Muscle of leg (tissue), 11 donors: ENCODE results near the gene SREBF1. TPM values are rescaled to one million over a fixed set of nuclear protein-coding genes. Genes with fewer than 3 reads are reported as not detected.

ENCODE experiments used
- DNase-seq: peaks from one replicate; pipeline ENCODE4 v3.0.0; 2013
- H3K27ac ChIP-seq: one replicate; pipeline ENCODE4 v1.5.1; 2013; ENCODE audit warnings: mild to moderate bottlenecking, low read length, control low read depth
- H3K27me3 ChIP-seq: one replicate; pipeline ENCODE4 v1.6.1; 2013; ENCODE audit warnings: low read length; ENCODE audit not compliant: control insufficient read depth, insufficient read depth
- H3K36me3 ChIP-seq: one replicate; pipeline ENCODE4 v1.6.1; 2013; ENCODE audit warnings: low read length; ENCODE audit not compliant: control insufficient read depth, insufficient read depth
- H3K4me1 ChIP-seq: one replicate; pipeline ENCODE4 v1.6.1; 2013; ENCODE audit warnings: low read length; ENCODE audit not compliant: control insufficient read depth, insufficient read depth
- H3K4me3 ChIP-seq: one replicate; pipeline ENCODE4 v1.5.1; 2013; ENCODE audit warnings: low read length, control low read depth
- H3K9me3 ChIP-seq: replicated peaks from 2 replicates; pipeline ENCODE4 v1.6.1; 2013; ENCODE audit warnings: low read depth, low read length; ENCODE audit not compliant: control insufficient read depth
- WGBS: methylation state at CpG from one replicate; pipeline ENCODE4 v1.1.5; 2013; ENCODE audit warnings: missing lambda C conversion rate; ENCODE audit not compliant: insufficient coverage; 5-methylcytosine and 5-hydroxymethylcytosine counted together
- polyA plus RNA-seq, 8 donors: library from polyadenylated mRNA; unstranded; fragments of 120-200 nt; gene quantifications; one replicate each; pipeline versions ENCODE4 v1.2.1 to v1.2.3, GENCODE V29; 2013; ENCODE audit warnings: inconsistent platforms in 1 of 8, low replicate concordance in 1 of 8; ENCODE audit not compliant: insufficient read length in 8 of 8, insufficient read depth in 1 of 8
- total RNA-seq: library from RNA; stranded (reverse); fragments of 120-200 nt; gene quantifications from one replicate; pipeline ENCODE4 v1.2.4, GENCODE V29; 2013

The SREBF1 gene
- total and polyA plus RNA-seq, 9 donors, result 16.1 to 48.7 (median 33.4) TPM

DNA sequence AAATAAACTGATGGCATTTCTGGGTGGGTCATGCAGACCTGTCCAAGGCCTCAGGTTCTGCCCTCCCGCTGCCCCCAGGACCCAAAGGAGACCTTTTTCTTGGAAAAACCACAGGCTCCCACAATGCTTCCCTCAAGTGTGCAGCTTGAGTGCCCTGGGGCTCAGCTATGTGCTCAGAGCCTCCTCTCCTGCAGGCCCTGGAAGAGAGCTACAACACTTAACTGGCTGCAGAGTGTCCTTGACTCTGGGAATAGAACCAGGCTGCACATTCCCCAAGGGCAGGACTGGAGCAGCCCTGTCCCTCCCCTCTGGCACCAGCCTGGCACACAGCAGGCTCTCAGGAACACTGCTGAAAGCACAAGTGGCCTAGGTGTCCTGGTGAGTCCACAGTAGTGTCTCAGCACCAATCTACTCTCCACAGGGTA, 4.8 kb upstream of the SREBF1 start:
- Histone ChIP-seq H3K27ac (peak overlapping the region; percentile 99), H3K4me3 (no peak overlapping the region), H3K36me3 (peaks cover 9% of the 10 kb centered on the region), H3K4me1 (peaks cover 70% of the 10 kb centered on the region), H3K9me3 (no peaks in the 10 kb centered on the region), H3K27me3 (no peaks in the 10 kb centered on the region)
- peak; percentile 48 for DNase-seq
- WGBS, result 88% methylated on average over 1 of the region's 1 CpG

DNA sequence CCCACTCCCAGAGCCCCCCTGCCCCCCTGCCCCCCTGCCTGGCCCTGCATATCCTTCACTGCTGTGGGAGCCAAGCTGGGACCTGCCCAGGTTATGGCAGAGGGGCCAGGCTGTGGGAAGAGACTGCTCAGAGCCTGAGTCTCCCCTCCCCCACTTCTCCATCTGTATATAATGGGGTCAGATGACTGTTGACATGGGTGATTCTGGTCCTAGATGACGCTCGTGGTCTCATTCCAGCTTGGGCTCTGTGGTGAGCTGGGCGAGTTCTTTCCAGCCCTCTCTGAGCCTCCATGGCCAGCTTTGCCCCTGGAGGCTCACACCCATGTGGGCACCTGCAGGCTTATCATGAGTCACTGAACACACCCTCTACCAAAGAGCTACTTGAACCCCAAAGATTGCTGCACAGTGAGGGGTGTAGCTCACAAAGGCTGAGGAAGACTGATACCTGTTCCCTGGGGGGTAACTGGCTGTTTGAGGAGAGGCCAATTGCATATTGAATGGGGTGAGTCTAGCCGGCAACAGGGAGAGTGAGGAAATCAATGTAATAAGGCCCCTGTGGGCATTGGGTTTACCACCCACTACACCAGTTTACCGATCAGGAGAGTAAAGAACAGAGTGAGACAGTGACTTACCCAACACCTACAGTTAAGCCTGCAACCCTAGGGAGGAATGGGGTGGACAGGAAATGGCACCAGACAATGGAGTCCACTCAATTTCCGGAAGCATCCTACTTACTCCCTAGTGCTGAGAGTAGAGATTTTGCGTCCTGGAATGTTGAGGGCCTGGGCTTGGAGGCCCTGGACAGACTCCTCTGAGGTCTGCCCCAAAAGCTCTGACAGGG, 4.2 kb upstream of the SREBF1 start:
- peak overlapping the region; percentile 54 for H3K4me3 ChIP-seq
- peak; percentile 71 for DNase-seq
- H3K27ac ChIP-seq, result peak overlapping the region; percentile 99
- H3K27me3 ChIP-seq, result no peaks in the 10 kb centered on the region
- H3K36me3 ChIP-seq, result peaks cover 4% of the 10 kb centered on the region
- 40% methylated on average over 1 of the region's 7 CpGs for WGBS
- peaks cover 71% of the 10 kb centered on the region for H3K4me1 ChIP-seq
- no peaks in the 10 kb centered on the region for H3K9me3 ChIP-seq

- Histone ChIP-seq H3K9me3 (no peaks in the 10 kb centered on the region), H3K4me3 (peak overlapping the region; percentile 54), H3K36me3 (no peaks in the 10 kb centered on the region), H3K27me3 (no peaks in the 10 kb centered on the region), H3K4me1 (peaks cover 76% of the 10 kb centered on the region), H3K27ac (peak overlapping the region; percentile 99)
- peak; percentile 89 for DNase-seq
- 2% methylated on average over 69 of the region's 71 CpGs for WGBS
These were observed 3.3 kb upstream of the SREBF1 start for GRCh38 chr17:17839791-17840707.

DNA sequence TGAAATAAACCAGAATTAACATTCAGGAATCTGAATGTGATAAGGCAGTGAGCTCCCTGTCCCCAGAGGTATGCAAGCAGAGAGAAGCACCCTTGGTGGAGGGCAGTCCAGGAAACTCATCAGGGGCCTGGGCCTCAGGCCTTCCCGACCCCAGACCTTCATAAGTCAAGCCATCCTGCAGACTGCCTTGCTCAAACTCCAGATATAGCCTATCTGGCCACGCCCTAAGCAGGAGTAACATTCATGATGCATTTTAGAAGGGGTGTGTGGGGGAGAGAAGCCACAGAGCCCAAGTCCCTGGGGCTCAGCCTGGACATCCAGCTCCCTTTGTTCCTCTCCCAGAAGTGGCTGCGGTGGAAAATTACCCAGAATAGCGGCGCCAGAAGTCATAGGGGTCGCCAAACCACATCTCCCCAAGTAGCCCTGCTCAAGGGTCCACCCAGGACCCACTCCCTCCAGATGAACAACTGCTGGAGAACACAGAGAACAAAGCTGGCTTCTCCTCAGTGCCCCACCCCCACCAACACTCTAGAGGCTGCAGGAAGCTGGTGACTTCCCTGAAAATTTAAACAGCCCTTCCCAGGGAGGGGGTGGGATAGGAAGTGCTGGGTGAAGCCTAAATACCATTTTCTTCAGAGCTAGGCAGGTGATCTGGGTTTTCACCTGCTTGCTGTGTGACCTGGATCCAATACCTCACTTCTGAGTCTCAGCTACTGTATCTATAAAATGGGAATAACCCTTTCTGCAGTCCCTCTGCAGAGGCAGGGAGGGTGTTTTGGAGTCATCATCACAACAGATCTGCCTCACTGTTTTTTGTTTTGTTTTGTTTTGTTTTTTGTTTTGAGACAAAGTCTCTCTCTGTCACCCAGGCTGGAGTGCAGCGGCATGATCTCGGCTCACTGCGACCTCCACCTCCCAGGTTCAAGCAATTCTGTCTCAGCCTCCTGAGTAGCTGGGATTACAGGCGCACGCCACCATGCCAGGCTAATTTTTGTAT, 1.5 kb upstream of the SREBF1 start:
- 22% methylated on average over 5 of the region's 11 CpGs for WGBS
- H3K36me3 ChIP-seq, result no peaks in the 10 kb centered on the region
- no peaks in the 10 kb centered on the region for H3K9me3 ChIP-seq
- no peaks in the 10 kb centered on the region for H3K27me3 ChIP-seq
- no peak overlapping the region for H3K4me3 ChIP-seq
- DNase-seq, result peak; percentile 86
- H3K4me1 ChIP-seq, result peaks cover 72% of the 10 kb centered on the region
- peak overlapping the region; percentile 98 for H3K27ac ChIP-seq

DNA sequence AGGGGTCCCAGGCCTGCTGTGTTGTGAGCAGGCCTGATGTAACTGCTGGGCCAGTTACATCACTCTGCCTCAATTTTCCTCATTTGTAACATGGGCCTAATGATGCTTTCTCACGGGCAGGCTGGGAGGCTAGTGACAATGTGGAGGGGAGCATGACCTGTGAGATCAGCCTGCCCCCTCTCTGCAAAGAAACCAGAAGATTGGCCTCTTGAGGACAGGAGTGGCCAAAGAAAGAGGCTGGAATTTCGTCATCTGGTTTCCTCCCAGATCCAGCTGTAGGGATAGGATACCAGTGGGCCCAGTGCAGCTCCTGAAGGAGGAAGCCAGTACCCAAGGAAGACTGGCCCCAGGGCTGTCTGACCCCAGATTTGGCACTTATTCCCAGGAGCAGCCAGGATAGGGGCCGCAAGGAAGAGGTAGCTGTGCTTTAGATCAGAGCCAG, 615 bp upstream of the SREBF1 start:
- Histone ChIP-seq H3K9me3 (no peaks in the 10 kb centered on the region), H3K4me3 (peak overlapping the region; percentile 89), H3K27ac (peak overlapping the region; percentile 98), H3K36me3 (no peaks in the 10 kb centered on the region), H3K27me3 (no peaks in the 10 kb centered on the region), H3K4me1 (peaks cover 70% of the 10 kb centered on the region)
- peak; percentile 96 for DNase-seq
- WGBS, result 43% methylated on average over 2 of the region's 3 CpGs

DNA sequence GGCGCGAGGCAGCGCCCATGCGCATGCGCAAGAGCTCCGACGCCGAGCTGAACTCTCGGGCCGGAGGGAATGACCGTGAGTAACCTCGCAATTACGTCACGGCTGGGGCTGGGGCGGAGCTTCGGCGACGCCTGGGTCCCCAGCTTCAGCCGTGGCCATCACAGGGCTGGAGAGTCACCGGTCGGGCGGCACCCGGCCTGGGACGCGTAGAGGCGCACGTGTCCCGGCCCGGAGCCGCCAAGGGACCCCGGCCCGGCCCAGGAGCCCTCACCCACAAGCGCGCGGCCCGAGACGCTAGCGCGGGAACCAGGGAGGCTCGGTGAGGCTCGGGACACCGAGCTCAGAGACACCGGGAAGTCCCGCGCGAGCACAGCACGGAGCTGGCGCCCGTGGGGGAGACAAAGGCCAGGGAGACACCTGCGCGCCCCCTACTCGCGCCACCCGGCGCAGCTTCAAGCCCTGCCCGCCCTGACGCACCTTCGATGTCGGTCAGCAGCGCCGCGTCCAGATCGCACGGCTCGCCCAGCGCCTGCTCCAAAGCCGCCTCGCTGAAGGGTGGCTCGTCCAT, 452 bp downstream of the SREBF1 start:
- Histone ChIP-seq H3K27me3 (no peaks in the 10 kb centered on the region), H3K36me3 (peaks cover 3% of the 10 kb centered on the region), H3K9me3 (no peaks in the 10 kb centered on the region), H3K27ac (peak overlapping the region; percentile 98), H3K4me3 (peak overlapping the region; percentile 89), H3K4me1 (peaks cover 65% of the 10 kb centered on the region)
- WGBS, result under 1% methylated on average over 69 of the region's 69 CpGs
- peak; percentile 98 for DNase-seq

DNA sequence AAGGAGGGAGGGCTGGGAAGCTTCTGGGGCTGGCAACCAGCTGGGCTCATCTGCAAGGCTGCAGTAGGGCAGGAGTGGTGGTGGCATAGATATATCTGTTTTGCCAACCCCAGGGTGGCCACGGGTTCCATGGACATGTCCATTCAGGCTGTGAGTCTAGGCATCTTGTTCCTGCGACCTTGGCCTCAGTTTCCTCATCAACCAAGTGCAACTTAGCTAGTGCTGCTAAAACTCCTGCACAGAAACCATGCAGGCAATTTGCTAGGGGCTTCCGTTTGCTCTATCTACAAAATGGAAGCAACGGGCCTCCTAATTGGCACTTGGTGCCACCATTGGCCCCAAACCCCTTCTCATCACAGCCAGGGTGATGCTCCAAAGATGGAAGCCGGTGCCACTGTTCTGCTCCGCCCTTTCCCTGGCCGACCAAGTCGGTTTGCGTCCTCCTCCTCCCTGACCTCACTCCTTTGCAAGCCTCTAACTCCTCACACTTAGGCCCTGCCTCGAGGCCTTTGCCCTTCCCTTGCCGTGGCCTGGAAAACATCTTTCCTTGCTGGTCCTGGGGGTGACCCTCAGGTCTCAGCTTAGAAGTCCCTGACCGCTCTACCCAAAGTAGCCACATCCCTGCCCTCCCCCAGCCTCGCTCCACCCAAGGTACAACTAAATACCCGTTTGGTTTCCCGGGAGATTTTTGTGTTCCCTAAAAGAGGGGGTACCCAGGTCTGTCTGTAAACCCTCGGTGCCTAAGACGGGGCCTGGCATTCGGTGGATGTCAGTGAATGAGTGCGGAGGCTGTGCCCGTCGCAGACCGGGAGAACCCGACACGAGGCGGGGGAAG, 1.2 kb downstream of the SREBF1 start:
- no peak for DNase-seq
- Histone ChIP-seq H3K4me1 (peaks cover 65% of the 10 kb centered on the region), H3K4me3 (peak overlapping the region; percentile 89), H3K9me3 (no peaks in the 10 kb centered on the region), H3K36me3 (peaks cover 8% of the 10 kb centered on the region), H3K27me3 (no peaks in the 10 kb centered on the region), H3K27ac (peak overlapping the region; percentile 82)
- 20% methylated on average over 22 of the region's 25 CpGs for WGBS

- Histone ChIP-seq H3K4me3 (no peak overlapping the region), H3K36me3 (peaks cover 11% of the 10 kb centered on the region), H3K27ac (no peak overlapping the region), H3K27me3 (no peaks in the 10 kb centered on the region), H3K4me1 (peaks cover 63% of the 10 kb centered on the region), H3K9me3 (no peaks in the 10 kb centered on the region)
- peak; percentile 37 for DNase-seq
- WGBS, result 83% methylated on average over 2 of the region's 4 CpGs
These were observed 1.8 kb downstream of the SREBF1 start for GRCh38 chr17:17834974-17835373.
